ENCODE data around the gene ARF1.

GRCh38 chr1:228090613-228091081, 8.1 kb downstream of the ARF1 start:
- TF ChIP-seq CTCF (IDR thresholded peaks at IDR 0.05; ENCODE audit: poor library complexity) (no peak), EZH2 (IDR thresholded peaks at IDR 0.05; ENCODE audit: borderline replicate concordance) (no peak)
